KOPT-K1 (cell line): Measurements from ENCODE around the gene COL27A1.

Experiments
- H3K27ac ChIP-seq: fragments of 200-600 bp; sonication (generic); 2 replicates; pipeline ENCODE4 v1.5.1; 2016; ENCODE audit warnings: antibody characterized with exemption, mild to moderate bottlenecking, low read depth, low read length; ENCODE audit not compliant: poor library complexity, severe bottlenecking
- H3K36me3 ChIP-seq: fragments of 200-600 bp; sonication (generic); 2 replicates; pipeline ENCODE4 v1.5.1; 2017; ENCODE audit warnings: antibody characterized with exemption, mild to moderate bottlenecking, low read length, moderate library complexity; ENCODE audit not compliant: insufficient read depth
- H3K9me3 ChIP-seq: fragments of 200-600 bp; sonication (generic); 2 replicates; pipeline ENCODE4 v1.5.1; 2017; ENCODE audit warnings: antibody characterized with exemption, low read length, mild to moderate bottlenecking; ENCODE audit not compliant: insufficient read depth, poor library complexity, severe bottlenecking

Gene COL27A1

GRCh38 chr9:114130624-114131277 lies 24.6 kb upstream of the COL27A1 start:
- Histone ChIP-seq H3K27ac (no peak overlapping the region), H3K9me3 (no peaks in the 10 kb centered on the region), H3K36me3 (no peaks in the 10 kb centered on the region)

GRCh38 chr9:114131808-114132549 lies 23.4 kb upstream of the COL27A1 start:
- Histone ChIP-seq H3K36me3 (no peaks in the 10 kb centered on the region), H3K27ac (no peak overlapping the region), H3K9me3 (no peaks in the 10 kb centered on the region)

- Histone ChIP-seq H3K36me3 (no peaks in the 10 kb centered on the region), H3K27ac (no peak overlapping the region), H3K9me3 (no peaks in the 10 kb centered on the region)
Measured at GRCh38 chr9:114132550-114132918, 22.8 kb upstream of the COL27A1 start.

GRCh38 chr9:114134827-114135396 lies 20.4 kb upstream of the COL27A1 start:
- Histone ChIP-seq H3K27ac (no peak overlapping the region), H3K9me3 (no peaks in the 10 kb centered on the region), H3K36me3 (no peaks in the 10 kb centered on the region)

- no peaks in the 10 kb centered on the region for H3K36me3 ChIP-seq
- H3K27ac ChIP-seq: no peak overlapping the region
- no peaks in the 10 kb centered on the region for H3K9me3 ChIP-seq
Measured at GRCh38 chr9:114137831-114138230, 17.5 kb upstream of the COL27A1 start.

- H3K36me3 ChIP-seq: no peaks in the 10 kb centered on the region
- H3K27ac ChIP-seq: no peak overlapping the region
- no peaks in the 10 kb centered on the region for H3K9me3 ChIP-seq
Measured at GRCh38 chr9:114138552-114138971, 16.8 kb upstream of the COL27A1 start.

GRCh38 chr9:114139071-114139470 lies 16.3 kb upstream of the COL27A1 start:
- Histone ChIP-seq H3K9me3 (no peaks in the 10 kb centered on the region), H3K27ac (no peak overlapping the region), H3K36me3 (no peaks in the 10 kb centered on the region)

GRCh38 chr9:114140401-114140800 lies 14.9 kb upstream of the COL27A1 start:
- no peak overlapping the region for H3K27ac ChIP-seq
- no peaks in the 10 kb centered on the region for H3K36me3 ChIP-seq
- no peaks in the 10 kb centered on the region for H3K9me3 ChIP-seq

- no peaks in the 10 kb centered on the region for H3K36me3 ChIP-seq
- H3K9me3 ChIP-seq: no peaks in the 10 kb centered on the region
- no peak overlapping the region for H3K27ac ChIP-seq
Measured at GRCh38 chr9:114140850-114141249, 14.5 kb upstream of the COL27A1 start.

GRCh38 chr9:114141553-114142402 lies 13.6 kb upstream of the COL27A1 start:
- Histone ChIP-seq H3K9me3 (no peaks in the 10 kb centered on the region), H3K27ac (no peak overlapping the region), H3K36me3 (no peaks in the 10 kb centered on the region)

GRCh38 chr9:114143234-114143633 lies 12.1 kb upstream of the COL27A1 start:
- H3K9me3 ChIP-seq: no peaks in the 10 kb centered on the region
- H3K36me3 ChIP-seq: no peaks in the 10 kb centered on the region
- no peak overlapping the region for H3K27ac ChIP-seq

GRCh38 chr9:114146735-114147134 lies 8.6 kb upstream of the COL27A1 start:
- Histone ChIP-seq H3K27ac (no peak overlapping the region), H3K36me3 (no peaks in the 10 kb centered on the region), H3K9me3 (no peaks in the 10 kb centered on the region)

- no peaks in the 10 kb centered on the region for H3K36me3 ChIP-seq
- no peak overlapping the region for H3K27ac ChIP-seq
- H3K9me3 ChIP-seq: no peaks in the 10 kb centered on the region
Measured at GRCh38 chr9:114149181-114149580, 6.2 kb upstream of the COL27A1 start.

- Histone ChIP-seq H3K27ac (no peak overlapping the region), H3K9me3 (no peaks in the 10 kb centered on the region), H3K36me3 (no peaks in the 10 kb centered on the region)
Measured at GRCh38 chr9:114149765-114150340, 5.5 kb upstream of the COL27A1 start.

- Histone ChIP-seq H3K27ac (no peak overlapping the region), H3K36me3 (no peaks in the 10 kb centered on the region), H3K9me3 (no peaks in the 10 kb centered on the region)
Measured at GRCh38 chr9:114150608-114151007, 4.7 kb upstream of the COL27A1 start.
